Stimulated activated CD8-positive, alpha-beta memory T cell treated with anti-CD3 and anti-CD28 coated beads, Interleukin-7, amount 100 ng/mL, for 24 hours (primary cell): ENCODE results near the gene CACNG4.

Source experiments
- DNase-seq: peaks from one replicate; pipeline ENCODE4 v3.0.0-alpha.2; 2020; ENCODE audit warnings: low read depth

The CACNG4 gene

GRCh38 chr17:67043283-67043682 is 78.8 kb downstream of the CACNG4 start:
- DNase-seq = no peak

DNA sequence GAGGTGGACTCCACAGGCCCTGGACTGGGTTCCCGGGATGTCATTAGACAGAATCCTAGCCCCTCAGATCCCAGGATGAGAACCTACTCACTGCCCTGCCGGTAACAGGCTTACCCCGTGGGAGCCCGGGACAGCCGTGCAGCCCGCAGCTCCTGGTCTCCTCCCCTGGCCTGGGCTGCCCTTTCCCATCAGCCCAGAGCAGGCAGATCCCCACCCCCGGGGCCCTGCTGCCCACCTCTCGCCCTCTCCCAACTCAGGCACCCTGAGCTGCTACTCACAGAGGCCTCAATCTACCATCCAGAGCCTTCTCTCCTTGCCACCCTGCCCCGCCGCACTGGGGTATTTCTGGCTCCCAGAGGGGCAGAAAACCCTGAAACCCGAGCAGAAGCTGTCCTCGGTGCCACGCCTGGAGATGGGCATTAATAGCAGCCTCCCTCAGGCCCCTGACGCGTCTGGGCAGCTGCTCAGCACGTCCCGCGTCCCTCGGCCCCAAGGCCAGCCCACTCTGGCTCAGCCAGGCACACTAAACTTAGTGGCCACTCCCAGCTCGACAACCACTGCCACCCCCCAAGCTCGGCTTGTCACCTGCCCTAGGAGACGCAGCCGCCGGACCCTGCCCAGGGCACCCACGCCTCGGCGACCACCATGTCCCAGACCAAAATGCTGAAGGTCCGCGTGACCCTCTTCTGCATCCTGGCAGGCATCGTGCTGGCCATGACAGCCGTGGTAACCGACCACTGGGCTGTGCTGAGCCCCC is 79.7 kb downstream of the CACNG4 start, which contains the start of gene CACNG1:
Gene CACNG1, plus strand, starts transcription at position 539 of the 757 bp plus-strand sequence. Its CDS starts 107 bp downstream, at position 646.
- DNase-seq = no peak

GRCh38 chr17:67044940-67045339 is 80.4 kb downstream of the CACNG4 start:
- DNase-seq = no peak

DNA sequence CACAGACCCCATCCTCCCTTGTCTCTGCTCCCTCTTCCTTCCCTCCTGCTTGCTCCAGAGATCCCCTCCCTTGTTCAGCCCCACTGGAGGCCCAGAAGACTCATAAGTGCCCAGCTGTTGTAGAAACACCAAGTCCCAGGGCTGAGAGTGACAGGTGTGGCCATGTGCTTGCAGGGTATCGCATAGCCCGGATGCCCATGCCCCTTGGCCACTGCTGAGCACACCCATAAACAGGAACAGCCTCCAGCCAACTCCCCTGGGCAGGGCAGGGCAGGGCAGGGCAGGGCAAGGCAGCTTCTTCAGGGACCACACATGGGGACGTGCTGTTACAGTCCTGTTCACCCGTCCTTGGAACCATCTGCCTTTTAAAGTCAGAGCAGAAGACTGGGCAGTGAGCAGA is 81.9 kb downstream of the CACNG4 start:
- no peak for DNase-seq

DNA sequence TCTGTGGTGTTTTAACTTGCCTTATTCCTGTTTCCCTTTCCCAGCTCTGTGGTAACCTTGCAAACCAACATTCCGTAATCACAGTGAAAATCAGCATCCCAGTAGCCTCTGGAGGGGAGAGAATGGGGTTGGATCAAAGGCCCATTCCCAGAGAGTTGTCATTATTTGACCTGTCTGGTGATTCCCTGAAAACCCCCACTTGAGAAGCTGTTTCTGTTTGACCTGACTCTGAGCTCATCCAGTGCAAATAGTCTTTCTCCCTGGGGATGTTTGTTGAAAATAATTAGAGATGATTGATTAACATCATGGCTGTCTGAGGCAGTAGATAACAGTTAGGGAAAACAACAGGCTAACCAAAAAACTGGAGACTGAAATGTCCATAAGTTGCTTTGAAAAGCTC is 82.9 kb downstream of the CACNG4 start:
- DNase-seq = no peak

DNA sequence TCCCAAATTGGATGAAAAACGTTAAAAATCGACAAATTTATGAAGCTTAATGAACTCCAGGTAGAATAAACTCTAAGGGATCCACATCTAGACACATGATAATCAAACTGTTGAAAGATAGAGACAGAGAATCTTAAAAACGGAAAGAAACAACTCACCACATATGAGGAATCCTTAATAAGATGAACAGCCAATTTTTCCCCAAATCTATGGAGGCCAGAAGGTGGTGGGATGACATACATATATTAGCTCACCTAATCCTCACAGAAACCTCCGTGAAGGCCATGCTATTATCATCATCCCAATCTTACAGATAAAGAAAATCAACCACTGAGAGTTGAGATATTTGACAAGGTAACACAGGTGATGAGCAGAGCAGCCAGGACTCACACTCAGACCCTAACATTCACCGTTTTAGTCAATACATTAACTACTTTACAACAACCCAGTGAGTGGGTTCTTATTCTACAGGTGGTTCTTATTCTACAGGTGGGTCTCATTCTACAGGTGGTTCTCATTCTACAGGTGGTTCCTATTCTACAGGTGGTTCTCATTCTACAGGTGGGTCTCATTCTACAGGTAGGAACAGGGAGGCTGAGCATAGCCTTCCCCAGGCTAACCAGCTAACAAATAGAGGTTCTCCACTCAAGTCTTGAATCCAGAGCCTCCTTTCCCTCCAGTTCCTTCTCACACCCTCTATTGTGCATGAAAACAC is 84.7 kb downstream of the CACNG4 start:
- no peak for DNase-seq

DNA sequence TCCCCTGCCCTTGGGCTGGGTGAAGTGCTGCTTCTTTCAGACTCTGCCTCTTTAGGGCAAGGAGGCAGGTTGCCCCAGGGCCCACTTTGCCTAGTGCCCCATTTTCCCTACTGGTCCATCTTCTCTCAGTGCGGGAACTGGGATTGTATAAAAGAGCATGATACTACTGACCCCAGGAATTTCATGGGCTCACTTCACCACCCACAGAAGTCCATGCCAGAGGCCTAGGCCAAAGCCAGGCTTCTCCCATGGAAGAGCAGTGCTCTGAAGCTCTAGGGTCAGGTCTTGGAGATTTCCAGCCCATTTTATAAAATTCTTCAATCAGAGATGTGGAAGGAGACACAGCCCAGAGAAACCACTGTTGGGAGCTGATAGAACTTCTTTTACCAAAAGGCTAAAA is 85.6 kb downstream of the CACNG4 start:
- DNase-seq = no peak

DNA sequence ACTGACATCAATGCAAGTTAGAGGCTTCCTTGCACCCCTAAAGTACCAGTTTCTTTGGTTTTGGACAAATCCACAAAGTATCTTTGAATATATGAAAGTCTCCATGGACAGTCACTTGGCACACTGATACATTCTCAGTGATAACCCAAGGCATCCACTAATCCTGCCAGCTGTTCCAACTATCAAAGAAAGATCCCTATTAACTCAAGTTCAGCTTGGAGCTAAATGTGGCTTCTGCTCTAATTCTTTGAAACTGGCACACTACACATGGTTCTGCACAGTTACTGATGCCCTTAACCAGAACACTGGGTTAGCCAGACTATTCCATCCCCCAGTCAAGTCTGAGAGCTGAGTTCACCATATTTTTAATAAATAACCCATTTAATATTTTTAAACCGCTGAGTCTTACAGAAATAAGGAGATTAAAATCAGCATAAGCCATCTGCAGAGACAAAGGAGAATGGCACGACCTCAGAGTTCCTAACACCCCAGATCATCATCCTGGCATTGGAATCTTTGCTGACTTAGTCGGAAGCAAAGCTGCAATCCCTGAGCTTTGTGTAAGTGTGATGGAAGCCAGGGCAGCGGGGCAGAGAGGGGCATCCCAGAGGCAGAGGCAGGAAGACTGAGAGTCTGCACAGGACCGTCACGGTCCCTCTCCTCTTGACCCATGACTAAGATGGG is 86.1 kb downstream of the CACNG4 start:
- no peak for DNase-seq

DNA sequence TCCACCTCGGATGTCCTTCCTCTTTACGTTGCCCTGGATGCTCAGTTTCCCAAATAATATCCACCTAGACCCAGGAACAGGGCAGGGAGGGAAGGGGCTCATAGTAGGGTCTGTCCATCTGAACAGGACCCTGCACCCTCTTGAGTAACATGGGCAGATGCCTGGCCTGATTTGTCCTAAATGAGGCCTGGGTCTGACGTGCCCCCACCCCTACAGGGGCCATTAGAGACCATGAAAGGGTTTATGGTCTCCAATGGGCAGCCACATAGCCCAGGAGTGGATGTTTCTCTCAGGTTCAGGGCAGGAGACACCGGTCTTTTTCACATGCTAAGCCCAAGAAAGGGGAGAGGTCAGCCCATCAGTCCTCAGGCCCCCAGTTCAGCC is 86.6 kb downstream of the CACNG4 start:
- no peak for DNase-seq

DNA sequence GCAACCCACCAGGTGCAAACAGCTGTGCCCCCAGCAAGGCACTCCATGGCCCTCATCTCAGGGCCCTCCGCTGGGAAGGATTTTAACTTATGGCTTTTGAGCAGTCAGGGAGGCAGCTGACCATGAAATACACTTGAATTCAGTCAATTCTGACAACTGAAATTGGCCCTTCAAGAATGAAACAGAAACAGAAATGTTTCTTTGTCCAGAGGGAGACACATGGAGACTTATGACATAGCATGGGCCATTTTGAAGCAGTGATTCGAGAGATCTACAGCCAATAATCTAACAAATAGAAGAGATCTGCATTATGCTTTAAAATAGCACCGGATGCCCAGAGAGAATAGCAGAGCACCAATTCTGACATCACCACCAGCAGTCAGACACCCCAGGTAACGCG is 87.3 kb downstream of the CACNG4 start:
- DNase-seq = no peak

GRCh38 chr17:67052720-67053437 is 88.4 kb downstream of the CACNG4 start:
- DNase-seq = no peak

GRCh38 chr17:67053438-67054000 is 89.0 kb downstream of the CACNG4 start:
- DNase-seq = no peak

DNA sequence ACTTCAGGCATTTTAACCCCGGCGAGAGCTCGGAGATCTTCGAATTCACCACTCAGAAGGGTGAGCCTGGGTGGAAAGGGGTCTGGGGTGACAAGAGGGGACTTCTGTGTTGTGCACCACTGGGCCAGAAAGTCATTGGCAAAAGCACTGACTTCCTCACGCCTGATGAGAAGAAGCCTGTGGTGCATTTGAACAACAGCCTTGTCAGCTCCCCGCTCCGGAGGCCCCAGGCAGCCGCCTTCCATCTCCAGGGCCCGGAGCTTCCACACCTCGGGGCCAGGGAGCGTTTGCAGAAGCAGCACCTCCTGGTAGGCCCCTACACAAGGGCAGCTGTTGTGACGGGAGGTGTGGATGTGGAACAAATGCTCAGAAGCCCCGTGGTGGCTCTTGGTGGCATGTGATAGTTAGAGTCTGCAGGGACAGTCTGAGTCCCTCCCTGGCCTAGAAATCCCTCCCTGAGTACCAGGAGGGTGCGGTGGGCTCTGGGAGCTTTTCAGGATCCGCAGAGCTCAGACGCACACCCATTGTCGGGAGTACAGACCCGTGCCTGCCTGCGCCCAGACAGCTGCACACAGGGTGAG is 89.6 kb downstream of the CACNG4 start:
- no peak for DNase-seq

GRCh38 chr17:67054608-67055007 is 90.1 kb downstream of the CACNG4 start:
- no peak for DNase-seq

DNA sequence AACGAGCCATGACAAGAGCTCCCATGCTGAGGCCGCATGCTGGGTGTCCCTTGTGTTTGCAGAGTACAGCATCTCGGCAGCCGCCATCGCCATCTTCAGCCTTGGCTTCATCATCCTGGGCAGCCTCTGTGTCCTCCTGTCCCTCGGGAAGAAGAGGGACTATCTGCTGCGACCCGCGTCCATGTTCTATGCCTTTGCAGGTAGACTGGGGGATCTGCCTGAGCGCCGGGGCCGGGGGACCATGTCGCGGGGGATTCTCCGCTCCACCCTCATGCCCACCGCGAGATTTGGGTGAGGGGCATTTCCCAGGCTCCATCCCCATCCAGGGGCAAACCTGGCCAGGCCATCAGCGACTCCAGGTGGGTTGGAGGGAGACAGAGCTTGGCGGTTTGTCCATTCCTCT is 90.5 kb downstream of the CACNG4 start:
- DNase-seq = no peak

DNA sequence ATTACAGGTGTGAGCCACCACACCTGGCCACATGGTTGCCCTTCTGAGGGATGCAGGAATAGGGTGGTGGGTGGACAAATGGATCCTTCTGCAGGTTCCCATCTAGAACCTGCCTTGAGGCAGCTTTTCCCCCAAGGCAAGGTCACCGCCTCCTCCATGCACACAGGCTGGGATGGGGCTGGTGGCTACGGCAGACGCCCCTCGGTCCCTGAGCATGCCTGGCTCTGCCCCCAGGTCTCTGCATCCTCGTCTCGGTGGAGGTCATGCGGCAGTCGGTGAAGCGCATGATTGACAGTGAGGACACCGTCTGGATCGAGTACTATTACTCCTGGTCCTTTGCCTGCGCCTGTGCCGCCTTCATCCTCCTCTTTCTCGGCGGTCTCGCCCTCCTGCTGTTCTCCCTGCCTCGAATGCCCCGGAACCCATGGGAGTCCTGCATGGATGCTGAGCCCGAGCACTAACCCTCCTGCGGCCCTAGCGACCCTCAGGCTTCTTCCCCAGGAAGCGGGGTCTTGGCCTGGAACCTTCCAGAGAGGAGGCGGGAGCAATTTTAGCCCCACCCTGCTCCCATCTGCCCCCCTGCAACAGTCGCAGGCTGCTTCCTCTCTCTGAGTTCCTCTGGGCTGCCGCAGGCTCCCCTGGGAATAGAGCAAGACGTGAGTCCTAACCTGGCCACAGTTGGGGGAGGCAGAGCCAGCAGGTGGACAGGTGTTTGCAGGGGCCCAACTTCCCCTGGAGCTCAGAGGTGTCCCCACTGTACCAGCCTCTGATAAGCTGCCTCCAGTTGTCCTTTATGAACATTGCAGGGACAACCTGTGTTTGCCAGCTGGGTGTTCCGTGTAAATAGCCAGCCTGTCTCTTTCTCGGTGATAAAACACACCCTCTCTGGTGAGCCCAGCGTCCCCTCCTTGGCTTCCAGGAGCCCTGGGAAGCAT is 91.6 kb downstream of the CACNG4 start:
- no peak for DNase-seq

DNA sequence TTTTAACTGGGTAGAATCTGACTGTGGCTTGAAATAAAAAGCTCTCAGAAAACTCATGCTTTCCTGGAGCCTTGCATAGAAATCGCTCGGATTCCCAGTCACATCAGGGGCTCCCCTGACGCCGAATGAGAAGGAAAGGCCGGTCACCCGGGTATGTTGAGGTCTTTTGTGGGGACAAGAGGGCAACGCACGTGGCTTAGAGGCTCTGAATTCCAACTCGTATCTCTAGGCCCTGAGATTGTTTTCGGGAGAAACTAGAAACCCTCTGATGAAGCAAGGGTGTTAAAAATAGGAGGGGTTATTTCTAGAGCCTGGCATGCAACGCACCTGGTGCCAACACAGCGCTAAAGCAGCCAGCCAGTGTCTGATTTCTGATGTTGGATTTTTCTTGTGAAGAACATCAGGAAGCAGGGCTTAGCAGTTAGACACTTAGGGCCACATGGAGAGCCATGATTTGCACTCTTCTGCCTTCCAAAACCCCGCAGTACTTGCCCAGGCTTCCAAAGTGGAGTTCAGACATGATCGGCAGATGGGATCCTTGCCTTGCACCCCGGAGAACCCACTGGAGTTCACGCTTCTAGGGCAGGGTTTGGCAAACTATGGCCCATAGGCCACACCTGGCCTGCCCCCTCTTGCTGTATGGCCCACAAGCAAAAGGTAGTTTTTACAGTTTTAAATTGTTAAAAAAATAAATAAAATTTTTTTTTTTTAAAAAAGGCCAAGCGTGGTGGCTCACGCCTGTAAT is 92.4 kb downstream of the CACNG4 start:
- DNase-seq = no peak

DNA sequence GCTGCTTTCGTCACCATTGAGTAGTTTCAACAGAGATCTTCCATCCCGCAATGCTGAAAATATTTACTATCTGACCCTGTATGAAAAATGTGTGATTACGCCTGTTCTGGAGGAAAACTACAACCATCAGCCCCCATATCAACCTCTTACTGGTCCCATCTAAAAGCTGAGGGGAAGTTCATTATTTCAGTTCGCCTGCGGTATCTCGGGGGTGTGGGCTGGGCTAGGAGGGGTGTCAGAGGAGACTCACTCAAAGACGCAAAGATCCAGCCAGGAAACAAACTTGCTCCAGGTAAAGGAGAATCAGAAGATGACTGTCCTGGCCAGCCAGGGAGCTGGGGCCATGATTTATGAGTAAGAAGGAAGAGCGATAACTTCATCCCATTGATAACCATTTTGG is 93.5 kb downstream of the CACNG4 start:
- no peak for DNase-seq

GRCh38 chr17:67059372-67059771 is 94.9 kb downstream of the CACNG4 start:
- no peak for DNase-seq

- no peak for DNase-seq
These were observed 98.6 kb downstream of the CACNG4 start for GRCh38 chr17:67063141-67063540.
